Mucosa of rectum (tissue), 2 donors: ENCODE results near the gene ULBP2.

Experiments
- H3K27ac ChIP-seq, 2 donors: one replicate each; pipeline ENCODE4 v1.7.0; 2013; ENCODE audit warnings: inconsistent platforms in 2 of 2, low read depth in 2 of 2, low read length in 2 of 2
- H3K27me3 ChIP-seq, 2 donors: one replicate each; pipeline ENCODE4 v1.7.0; 2013; ENCODE audit warnings: low read length in 2 of 2; ENCODE audit not compliant: control insufficient read depth in 2 of 2, insufficient read depth in 2 of 2
- H3K36me3 ChIP-seq, 2 donors: one replicate each; pipeline ENCODE4 v1.7.0; 2013; ENCODE audit warnings: low read length in 2 of 2; ENCODE audit not compliant: control insufficient read depth in 2 of 2, insufficient read depth in 2 of 2
- H3K4me1 ChIP-seq, 2 donors: one replicate each; pipeline ENCODE4 v1.7.0; 2013; ENCODE audit warnings: low read length in 2 of 2, mild to moderate bottlenecking in 1 of 2; ENCODE audit not compliant: control insufficient read depth in 2 of 2, insufficient read depth in 2 of 2
- H3K4me3 ChIP-seq, 2 donors: one replicate each; pipeline ENCODE4 v1.7.0; 2013; ENCODE audit warnings: low read length in 2 of 2
- H3K9ac ChIP-seq, 2 donors: one replicate each; pipeline ENCODE4 v1.7.0; 2013; ENCODE audit warnings: low read length in 2 of 2, low read depth in 1 of 2, mild to moderate bottlenecking in 1 of 2
- H3K9me3 ChIP-seq, 2 donors: one replicate each; pipeline ENCODE4 v1.7.0; 2013; ENCODE audit warnings: low read length in 2 of 2; ENCODE audit not compliant: control insufficient read depth in 2 of 2
- donor health status: healthy.
- donor health status: Normal muscosa, but diverticular disease.

ULBP2 gene

DNA sequence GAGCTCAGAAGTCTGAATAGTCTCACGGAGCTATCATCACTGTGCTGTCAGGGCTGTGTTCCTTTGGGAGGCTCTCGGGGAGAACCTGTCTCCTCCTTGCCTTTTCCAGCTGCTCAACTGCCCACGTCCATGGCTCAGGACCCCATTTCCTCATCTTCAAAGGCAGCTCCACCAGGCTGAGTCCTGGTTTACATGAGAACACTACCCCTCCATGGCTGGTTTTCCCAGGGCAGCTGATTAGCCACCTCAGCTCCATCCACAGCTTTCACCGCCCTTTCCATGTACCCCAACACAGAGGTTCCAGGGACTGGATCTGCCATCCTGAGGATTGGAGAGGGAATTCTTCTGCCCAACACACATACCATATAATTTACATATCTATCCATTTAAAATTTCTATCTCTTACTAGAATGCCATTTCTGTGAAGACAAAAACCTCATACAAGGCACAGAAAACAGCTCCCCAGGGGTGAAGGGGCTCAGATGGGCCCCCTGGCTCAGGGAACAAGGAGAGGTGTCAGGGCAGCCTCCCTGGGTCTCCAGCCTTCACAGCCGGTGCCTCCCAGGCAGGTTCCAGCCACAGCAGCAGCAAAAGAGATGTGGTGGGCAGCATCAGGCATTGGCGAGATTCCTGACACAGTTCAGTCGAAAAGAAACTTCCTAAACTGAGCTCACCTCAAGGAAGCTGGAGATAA, 41.7 kb upstream of the ULBP2 start:
- no peaks in the 10 kb centered on the region for H3K27me3 ChIP-seq
- H3K9me3 ChIP-seq = no peaks in the 10 kb centered on the region
- H3K27ac ChIP-seq = no peak overlapping the region
- H3K36me3 ChIP-seq = no peaks in the 10 kb centered on the region
- H3K4me1 ChIP-seq = peaks cover 17 to 28% of the 10 kb centered on the region in 2 donors
- no peak overlapping the region for H3K9ac ChIP-seq
- no peak overlapping the region for H3K4me3 ChIP-seq

DNA sequence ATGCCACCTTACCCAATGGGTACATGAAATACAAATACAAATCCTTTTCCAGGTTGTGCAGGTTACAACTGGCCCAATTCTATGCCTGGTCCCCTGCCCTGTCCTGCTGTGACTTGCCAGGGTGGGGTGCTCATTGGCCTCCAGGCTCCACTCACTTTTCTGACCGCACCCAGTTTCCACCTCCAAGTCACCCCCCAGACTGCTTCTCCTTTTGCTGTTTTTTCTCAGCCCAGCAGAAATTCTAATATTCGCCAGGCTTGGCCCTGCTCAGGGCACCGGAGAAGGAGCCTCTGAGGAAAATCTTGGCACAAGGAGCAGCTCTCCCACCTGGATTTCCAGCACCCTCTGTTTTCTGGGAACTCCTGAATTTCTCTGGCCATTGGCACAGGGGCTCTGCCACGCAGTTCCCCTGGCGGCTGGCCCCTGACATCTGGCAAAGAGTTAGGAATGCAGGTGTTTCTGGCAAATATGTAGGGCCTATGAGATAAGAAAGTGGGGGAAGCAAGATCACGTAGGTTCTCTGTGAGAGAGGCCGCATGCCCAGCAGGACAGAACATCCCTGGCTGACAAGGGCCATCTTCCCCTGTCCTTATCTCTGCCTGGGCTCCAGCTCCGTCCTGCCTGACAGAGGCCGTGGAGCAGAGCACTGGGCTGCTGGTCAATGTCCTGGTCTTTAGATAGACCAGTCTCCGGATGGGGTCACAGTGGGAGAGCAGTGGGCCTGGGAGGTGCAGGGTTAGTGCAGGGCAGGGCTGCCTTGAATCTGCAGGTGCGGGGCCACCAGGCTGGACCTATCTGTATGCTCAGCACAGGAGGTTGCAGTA, 41.0 kb upstream of the ULBP2 start:
- Histone ChIP-seq H3K4me1 (peaks cover 9 to 20% of the 10 kb centered on the region in 2 donors), H3K27me3 (no peaks in the 10 kb centered on the region), H3K9me3 (no peaks in the 10 kb centered on the region), H3K36me3 (no peaks in the 10 kb centered on the region), H3K4me3 (no peak overlapping the region), H3K9ac (no peak overlapping the region), H3K27ac (no peak overlapping the region)

DNA sequence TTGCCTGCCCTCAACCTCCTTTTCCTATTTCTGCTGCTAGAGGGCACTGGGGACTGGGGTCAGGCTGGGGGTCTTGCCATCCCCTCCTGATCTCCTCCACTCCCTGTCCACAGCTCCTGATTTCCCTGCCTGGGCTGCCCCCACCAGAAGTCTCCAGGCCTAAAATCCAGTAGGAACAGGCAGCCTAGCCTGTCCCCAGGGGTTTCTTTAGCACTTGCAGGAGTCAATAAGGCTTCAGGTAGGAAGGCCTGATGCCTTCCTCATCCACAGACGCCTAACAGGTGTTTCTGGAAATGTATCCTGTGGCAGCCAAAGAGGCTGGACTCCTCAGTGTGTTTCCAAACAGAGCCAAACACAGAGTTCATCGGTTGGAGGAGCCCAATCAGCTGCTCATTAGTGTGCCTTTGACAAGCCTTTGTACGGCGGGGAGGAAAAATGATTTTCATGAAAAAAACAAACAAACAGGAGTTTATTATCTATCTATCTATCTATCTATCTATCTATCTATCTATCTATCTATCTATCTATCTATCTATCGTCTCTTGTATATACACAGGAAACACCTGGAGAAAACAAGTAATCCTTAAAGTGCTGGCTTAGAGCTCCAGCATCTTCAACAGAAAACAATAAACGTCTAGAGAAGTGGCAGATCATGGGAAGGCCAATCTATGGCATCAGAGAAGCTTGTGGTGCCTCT, 40.2 kb upstream of the ULBP2 start:
- no peak overlapping the region for H3K9ac ChIP-seq
- H3K27ac ChIP-seq = no peak overlapping the region
- no peaks in the 10 kb centered on the region for H3K9me3 ChIP-seq
- no peaks in the 10 kb centered on the region for H3K27me3 ChIP-seq
- peaks cover 6 to 13% of the 10 kb centered on the region in 2 donors for H3K4me1 ChIP-seq
- no peak overlapping the region for H3K4me3 ChIP-seq
- no peaks in the 10 kb centered on the region for H3K36me3 ChIP-seq

DNA sequence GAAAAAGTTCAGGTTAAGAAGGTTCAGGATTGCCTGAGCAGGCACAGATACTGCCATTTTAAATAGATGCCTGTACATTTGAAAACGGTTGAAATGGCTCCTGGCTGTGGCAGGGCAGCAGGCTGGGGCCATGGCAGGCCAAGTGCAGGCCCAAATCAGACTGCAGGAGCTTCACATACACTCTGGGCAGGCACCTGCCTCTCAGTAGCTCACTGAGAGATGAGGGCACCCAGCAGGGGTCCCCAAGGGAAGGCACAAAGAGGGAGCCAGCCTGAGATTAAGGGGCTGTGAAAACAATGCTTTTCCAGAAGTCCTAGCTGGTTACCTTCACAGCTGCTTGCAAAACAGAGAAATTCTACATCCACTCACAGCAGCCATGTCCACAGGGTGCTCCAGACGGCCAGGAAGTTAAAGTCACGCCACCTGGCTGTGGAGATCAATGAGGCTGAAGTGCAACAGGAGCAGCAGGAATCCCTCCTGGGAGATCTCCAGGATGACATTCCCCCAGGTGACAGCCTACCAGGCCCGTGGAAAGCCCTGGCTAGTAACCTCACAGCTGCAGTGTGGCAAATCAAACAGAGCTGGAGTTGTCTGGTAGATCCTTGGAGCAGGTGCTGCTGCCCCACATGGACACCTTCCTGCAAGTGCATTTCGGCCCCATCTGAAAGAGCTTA, 37.7 kb upstream of the ULBP2 start:
- H3K27me3 ChIP-seq = no peaks in the 10 kb centered on the region
- no peaks in the 10 kb centered on the region for H3K4me1 ChIP-seq
- H3K27ac ChIP-seq = no peak overlapping the region
- no peaks in the 10 kb centered on the region for H3K36me3 ChIP-seq
- no peak overlapping the region for H3K9ac ChIP-seq
- H3K9me3 ChIP-seq = no peaks in the 10 kb centered on the region
- H3K4me3 ChIP-seq = no peak overlapping the region

DNA sequence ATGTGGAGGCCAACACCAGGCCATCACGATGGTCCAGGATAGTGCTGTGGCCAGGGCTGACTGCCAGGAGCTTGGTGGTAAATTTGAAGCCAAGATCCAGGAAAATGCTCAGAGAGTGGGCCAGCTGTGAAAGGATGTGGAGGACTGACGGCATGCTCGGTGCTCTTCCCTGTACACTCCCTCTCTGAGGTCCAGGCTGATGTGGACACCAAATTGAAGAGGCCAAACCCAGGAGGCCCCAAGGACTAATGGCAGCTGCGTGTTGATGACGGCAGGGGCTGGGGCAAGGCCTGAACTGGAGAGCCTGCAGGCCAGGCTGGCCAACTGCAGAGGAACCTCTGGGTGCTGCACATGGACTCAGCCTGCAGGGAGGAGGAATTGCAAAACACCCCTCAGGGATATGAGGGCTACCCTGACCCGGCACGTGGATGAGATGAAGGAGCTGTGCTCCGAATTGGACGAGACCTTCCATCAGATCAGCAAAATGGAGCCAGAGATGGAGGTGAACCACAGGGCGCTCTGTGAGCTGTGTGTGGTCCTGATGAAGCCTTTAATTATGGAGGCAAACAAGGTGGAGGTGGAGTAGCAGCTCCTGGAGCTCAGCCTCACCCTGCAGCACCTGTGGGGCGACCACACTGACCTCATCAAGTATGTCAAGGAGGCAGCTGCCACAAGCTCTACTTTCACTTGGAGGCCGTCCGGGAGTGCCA, 37.0 kb upstream of the ULBP2 start:
- H3K27ac ChIP-seq = no peak overlapping the region

DNA sequence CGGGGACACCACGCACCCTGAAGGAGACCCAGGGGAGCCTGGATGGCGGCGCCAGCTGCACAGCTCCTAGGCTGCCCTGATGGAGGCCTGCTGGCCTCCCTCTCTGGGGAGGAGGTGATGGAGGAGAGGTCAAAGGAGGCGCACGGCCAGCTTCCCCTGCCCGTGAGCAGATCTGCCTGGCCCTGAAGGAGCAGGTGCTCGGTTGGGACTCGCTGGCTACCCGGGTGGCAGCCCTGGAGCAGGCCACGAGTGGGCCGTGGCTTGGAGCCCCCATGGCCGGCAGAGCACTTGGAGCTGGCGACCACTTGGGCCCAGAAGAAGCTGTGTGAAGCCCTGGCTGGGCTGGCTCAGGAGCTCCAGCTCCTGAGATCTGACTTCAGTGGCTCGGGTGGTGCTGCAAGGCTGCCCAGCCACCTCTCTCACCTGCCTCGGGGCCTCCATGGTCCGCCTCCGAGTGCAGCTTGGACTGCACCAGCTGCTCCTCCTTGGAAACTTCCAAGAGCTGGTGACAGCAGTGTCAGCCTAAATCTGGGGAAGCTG, 36.4 kb upstream of the ULBP2 start:
- Histone ChIP-seq H3K9ac (no peak overlapping the region), H3K4me3 (no peak overlapping the region), H3K27ac (no peak overlapping the region), H3K9me3 (no peaks in the 10 kb centered on the region), H3K4me1 (no peaks in the 10 kb centered on the region), H3K27me3 (no peaks in the 10 kb centered on the region), H3K36me3 (no peaks in the 10 kb centered on the region)

More for the DNA sequence above, 37.0 kb upstream of the ULBP2 start:
- Histone ChIP-seq H3K36me3 (no peaks in the 10 kb centered on the region), H3K9ac (no peak overlapping the region), H3K27me3 (no peaks in the 10 kb centered on the region), H3K4me1 (no peaks in the 10 kb centered on the region), H3K4me3 (no peak overlapping the region), H3K9me3 (no peaks in the 10 kb centered on the region)

DNA sequence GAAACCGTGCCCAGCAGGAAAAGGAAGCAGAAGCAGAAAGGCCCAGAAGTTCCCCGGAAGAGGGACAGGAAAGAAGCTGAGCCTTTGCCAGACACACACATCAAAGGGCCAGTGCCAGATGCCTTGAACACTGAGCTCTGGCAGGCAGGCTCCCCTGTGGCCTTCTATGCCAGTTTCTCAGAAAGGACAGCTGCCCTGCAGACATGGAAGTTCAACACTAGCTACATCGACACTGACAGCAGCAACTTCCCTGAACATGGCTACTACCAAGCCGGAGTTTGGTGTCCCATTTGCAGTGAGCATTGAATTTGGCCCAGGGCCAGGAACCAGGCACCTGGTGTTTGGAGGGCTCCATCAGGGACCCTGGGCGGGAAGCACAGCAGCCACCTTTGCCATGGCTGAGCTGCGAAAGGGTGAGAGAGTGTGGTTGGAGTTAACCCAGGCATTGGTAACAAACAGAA, 35.9 kb upstream of the ULBP2 start:
- Histone ChIP-seq H3K4me1 (no peaks in the 10 kb centered on the region), H3K4me3 (no peak overlapping the region), H3K36me3 (no peaks in the 10 kb centered on the region), H3K27ac (no peak overlapping the region), H3K9me3 (no peaks in the 10 kb centered on the region), H3K27me3 (no peaks in the 10 kb centered on the region), H3K9ac (no peak overlapping the region)

DNA sequence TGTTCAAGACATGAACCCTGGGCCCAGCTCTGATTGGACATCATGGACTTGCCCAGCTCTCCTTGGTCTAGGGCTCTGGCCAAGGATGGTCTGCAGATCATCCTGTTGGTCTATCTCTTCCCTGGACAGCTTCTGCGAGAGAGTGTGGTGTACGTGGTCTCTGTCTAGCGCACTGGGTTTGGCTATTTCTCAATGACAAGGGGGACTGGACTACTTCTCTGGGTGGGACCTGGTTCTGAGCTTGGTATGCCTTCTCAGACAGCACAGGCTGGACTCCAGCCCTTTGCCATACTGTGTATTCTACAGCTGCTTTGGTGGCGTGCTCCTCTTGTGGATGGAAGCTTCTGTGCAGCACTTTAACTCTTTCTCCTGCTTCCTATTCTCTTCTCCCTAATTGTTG, 35.4 kb upstream of the ULBP2 start:
- Histone ChIP-seq H3K4me3 (no peak overlapping the region), H3K9me3 (no peaks in the 10 kb centered on the region), H3K9ac (no peak overlapping the region), H3K27ac (no peak overlapping the region), H3K36me3 (no peaks in the 10 kb centered on the region), H3K4me1 (no peaks in the 10 kb centered on the region), H3K27me3 (no peaks in the 10 kb centered on the region)

DNA sequence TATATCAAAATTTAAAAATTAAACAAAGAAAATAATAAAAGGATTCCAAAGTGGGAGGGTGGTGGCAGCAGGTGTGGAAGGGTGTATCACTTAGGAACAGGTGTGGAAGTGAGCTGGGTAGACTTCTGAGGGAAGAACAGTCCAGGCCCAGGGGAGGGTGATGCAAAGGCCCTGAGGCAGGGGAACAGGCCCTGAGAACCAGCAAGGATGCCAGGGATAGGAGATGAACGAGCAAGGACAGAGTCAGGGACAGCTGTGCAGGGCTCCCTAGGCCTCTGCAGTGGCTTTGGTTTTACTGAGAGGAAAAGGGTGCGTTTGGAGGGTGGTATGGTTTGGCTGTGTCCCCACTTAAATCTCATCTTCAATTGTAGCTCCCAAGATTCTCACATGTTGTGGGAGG, 34.5 kb upstream of the ULBP2 start:
- Histone ChIP-seq H3K27ac (no peak overlapping the region), H3K9ac (no peak overlapping the region), H3K36me3 (no peaks in the 10 kb centered on the region), H3K4me3 (no peak overlapping the region), H3K27me3 (no peaks in the 10 kb centered on the region), H3K9me3 (no peaks in the 10 kb centered on the region), H3K4me1 (no peaks in the 10 kb centered on the region)
